ENCODE results near the gene VEPH1. TPM values are rescaled to one million over a fixed set of nuclear protein-coding genes. Genes with fewer than 3 reads are reported as not detected.
A peak's percentile ranks its signal among the peaks of the same experiment; 100 is the strongest.

Gene VEPH1
- polyA plus RNA-seq, 1 of the 3 experiments (the other 2 are of a cell fraction): 6.0 TPM

- Histone ChIP-seq H3K27ac (ENCODE audit: low read depth in 2 of 2, low read length in 1 of 2) (peak overlapping the region in 1 of 2 experiments; percentile 85; a peak in 1 of 4 replicates), H3K36me3 (replicated peaks in 1 of 2; ENCODE audit: control insufficient read depth in 1 of 2, insufficient read depth in 2 of 2, low read length in 1 of 2) (no peaks in the 10 kb centered on the region), H3F3A (replicated peaks; ENCODE audit: insufficient read depth) (peaks cover 38% of the 10 kb centered on the region), H2AFZ (ENCODE audit: low read depth) (no peak overlapping the region), H3K79me2 (ENCODE audit: insufficient read depth) (no peaks in the 10 kb centered on the region), H3K4me2 (no peak overlapping the region), H4K20me1 (ENCODE audit: insufficient read depth) (no peaks in the 10 kb centered on the region), H3K9ac (no peak overlapping the region), H3K9me2 (no peaks in the 10 kb centered on the region), H3K9me3 (no peaks in the 10 kb centered on the region), H3K4me1 (ENCODE audit: control insufficient read depth in 1 of 2, insufficient read depth in 2 of 2, low read depth in 1 of 2, low read length in 1 of 2) (peaks cover 0 to 47% of the 10 kb centered on the region in 2 experiments; a peak in 3 of 4 replicates), H3K27me3 (ENCODE audit: insufficient read depth) (no peaks in the 10 kb centered on the region), H3K4me3 (ENCODE audit: low read depth in 2 of 2, low read length in 1 of 2) (no peak overlapping the region)
- 90% methylated on average over 2 of the region's 2 CpGs for WGBS (ENCODE audit: low lambda C conversion rate)
- ChIA-PET CTCF (interaction anchor here (0.8 to 1.6 kb wide), 3 partner anchors 10 to 158 kb away, joined by 3 read pairs; no protein-coding TSS in a partner anchor), POLR2A (no interaction called here)
- TF ChIP-seq MXI1 (IDR thresholded peaks at IDR 0.05; ENCODE audit: low read depth, low read length) (no peak), RXRA (IDR thresholded peaks at IDR 0.05; ENCODE audit: borderline replicate concordance, low read depth) (no peak), FOSL2 (IDR thresholded peaks at IDR 0.05; ENCODE audit: borderline replicate concordance, low read depth) (no peak), SMC3 (IDR thresholded peaks at IDR 0.05; ENCODE audit: low read depth, low read length) (no peak), GABPA (IDR thresholded peaks at IDR 0.05; ENCODE audit: low read depth) (no peak), ELF1 (IDR thresholded peaks at IDR 0.05) (no peak), REST (IDR thresholded peaks at IDR 0.05; ENCODE audit: low read depth, low read length) (no peak), FOXJ3 (CRISPR knock-in tag; IDR thresholded peaks at IDR 0.05) (no peak), RFX5 (IDR thresholded peaks at IDR 0.05; ENCODE audit: low read length) (no peak), RAD21 (IDR thresholded peaks at IDR 0.05; ENCODE audit: low read length) (no peak), RCOR1 (IDR thresholded peaks at IDR 0.05; ENCODE audit: low read length) (no peak), POLR2AphosphoS5 (IDR thresholded peaks at IDR 0.05; ENCODE audit: low read depth, low read length) (no peak), YY1 (IDR thresholded peaks at IDR 0.05; ENCODE audit: low read depth) (no peak), GATA2 (CRISPR knock-in tag; IDR thresholded peaks at IDR 0.05) (no peak), EP300 (IDR thresholded peaks at IDR 0.05; ENCODE audit: borderline replicate concordance in 1 of 2, low read depth in 1 of 2, low read length in 1 of 2) (no peak)
- TF ChIP-seq, protein P1, sequence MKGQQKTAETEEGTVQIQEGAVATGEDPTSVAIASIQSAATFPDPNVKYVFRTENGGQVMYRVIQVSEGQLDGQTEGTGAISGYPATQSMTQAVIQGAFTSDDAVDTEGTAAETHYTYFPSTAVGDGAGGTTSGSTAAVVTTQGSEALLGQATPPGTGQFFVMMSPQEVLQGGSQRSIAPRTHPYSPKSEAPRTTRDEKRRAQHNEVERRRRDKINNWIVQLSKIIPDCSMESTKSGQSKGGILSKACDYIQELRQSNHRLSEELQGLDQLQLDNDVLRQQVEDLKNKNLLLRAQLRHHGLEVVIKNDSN (IDR thresholded peaks at IDR 0.05; ENCODE audit: borderline replicate concordance, low read depth): no peak
- DNase-seq: no peak
Measured at GRCh38 chr3:157362348-157362747, 140.9 kb downstream of the VEPH1 start.

Data from SK-N-SH (cell line).